IPS DF 6.9 (cell line): ENCODE data around the gene RBP4.

Experiments used
- DNase-seq: peaks from one replicate; pipeline ENCODE4 v3.0.0-alpha.2; 2013; ENCODE audit warnings: low read depth, low spot score
- H3K27ac ChIP-seq: one replicate; pipeline ENCODE4 v1.5.1; 2013; ENCODE audit warnings: low read length, control low read depth
- H3K27me3 ChIP-seq: 2 replicates; pipeline ENCODE4 v1.6.1; 2013; ENCODE audit warnings: mild to moderate bottlenecking, low read length; ENCODE audit not compliant: control insufficient read depth, insufficient read depth
- H3K36me3 ChIP-seq: 2 replicates; pipeline ENCODE4 v1.6.1; 2013; ENCODE audit warnings: low read length; ENCODE audit not compliant: control insufficient read depth, insufficient read depth
- H3K4me1 ChIP-seq: 2 replicates; pipeline ENCODE4 v1.6.1; 2013; ENCODE audit warnings: low read length; ENCODE audit not compliant: control insufficient read depth, insufficient read depth
- H3K4me3 ChIP-seq: 2 replicates; pipeline ENCODE4 v1.5.1; 2013; ENCODE audit warnings: mild to moderate bottlenecking, low read length
- H3K9me3 ChIP-seq: 2 replicates; pipeline ENCODE4 v1.6.1; 2013; ENCODE audit warnings: low read length, inconsistent platforms; ENCODE audit not compliant: control insufficient read depth, insufficient read depth
- WGBS: extraction: QIAGEN DNeasy Blood & Tissue Kit; methylation state at CpG from one replicate; pipeline ENCODE4 v1.1.7; 2013; ENCODE audit warnings: mixed read lengths, missing lambda C conversion rate; ENCODE audit not compliant: insufficient read length, insufficient coverage; 5-methylcytosine and 5-hydroxymethylcytosine counted together

The RBP4 gene

DNA sequence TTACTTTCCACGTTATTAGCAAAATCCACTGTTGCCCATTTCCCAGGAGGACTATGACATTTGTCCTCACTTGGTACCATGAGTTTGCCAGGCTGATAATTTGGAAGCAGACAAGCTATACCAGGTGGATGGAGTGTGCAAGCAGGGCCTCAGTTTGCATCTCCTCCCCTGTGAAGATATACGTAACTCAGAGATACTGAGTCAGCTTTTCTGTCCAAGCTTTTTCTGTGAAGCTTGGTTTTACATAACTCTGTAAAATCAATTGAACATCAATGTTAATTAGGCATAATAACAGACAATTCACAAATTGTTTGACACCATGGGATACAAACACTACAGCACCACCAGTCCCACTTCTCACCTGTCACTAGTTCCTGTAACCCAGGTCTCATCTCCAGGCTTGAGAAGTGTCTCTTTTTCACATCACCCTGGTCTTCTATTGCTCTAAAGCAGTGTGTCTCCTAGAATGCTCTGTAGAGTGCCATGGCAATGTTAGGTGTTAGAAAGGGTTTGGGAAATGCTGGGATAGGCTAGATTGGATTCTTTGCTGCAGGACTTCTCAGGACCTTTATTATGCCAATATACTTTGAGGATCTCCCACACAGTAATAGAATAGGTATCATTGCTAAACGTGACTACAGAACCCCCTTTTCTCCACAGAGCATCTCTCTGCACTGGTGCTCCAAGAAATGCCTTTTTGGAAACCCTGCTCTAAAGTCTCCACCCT, 20.9 kb downstream of the RBP4 start:
- H3K4me1 ChIP-seq = no peaks in the 10 kb centered on the region

DNA sequence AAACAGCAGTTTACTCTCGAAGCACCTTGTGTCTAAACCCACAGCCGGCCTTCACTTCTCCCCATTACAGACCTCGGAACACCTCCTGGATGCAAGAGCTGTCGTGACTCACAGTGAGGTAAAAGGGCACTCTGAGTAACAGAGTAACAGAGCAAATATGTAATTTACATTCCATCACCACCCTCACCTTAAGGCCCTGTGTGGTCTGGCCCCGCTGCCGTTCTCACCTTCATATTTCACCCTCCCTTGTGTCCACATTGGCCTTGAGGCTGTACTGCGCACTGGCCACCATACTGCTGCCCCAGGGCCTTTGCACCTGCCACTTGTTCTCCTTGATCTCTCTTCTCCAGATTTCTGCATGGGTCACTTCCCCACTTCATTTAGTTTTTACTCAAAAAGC, 21.9 kb downstream of the RBP4 start:
- H3K4me1 ChIP-seq = no peaks in the 10 kb centered on the region
- H3K36me3 ChIP-seq = no peaks in the 10 kb centered on the region
- no CpG with 5 or more reads among the region's 7 CpGs for WGBS
- no peaks in the 10 kb centered on the region for H3K9me3 ChIP-seq
- H3K27me3 ChIP-seq = no peaks in the 10 kb centered on the region
- H3K27ac ChIP-seq = no peak overlapping the region
- no peak for DNase-seq
- no peak overlapping the region for H3K4me3 ChIP-seq

More for the DNA sequence above, 20.9 kb downstream of the RBP4 start:
- no peaks in the 10 kb centered on the region for H3K36me3 ChIP-seq
- no peak overlapping the region for H3K27ac ChIP-seq
- 100% methylated on average over 1 of the region's 3 CpGs for WGBS
- H3K27me3 ChIP-seq = no peaks in the 10 kb centered on the region
- no peak overlapping the region for H3K4me3 ChIP-seq
- H3K9me3 ChIP-seq = no peaks in the 10 kb centered on the region
- DNase-seq = no peak

DNA sequence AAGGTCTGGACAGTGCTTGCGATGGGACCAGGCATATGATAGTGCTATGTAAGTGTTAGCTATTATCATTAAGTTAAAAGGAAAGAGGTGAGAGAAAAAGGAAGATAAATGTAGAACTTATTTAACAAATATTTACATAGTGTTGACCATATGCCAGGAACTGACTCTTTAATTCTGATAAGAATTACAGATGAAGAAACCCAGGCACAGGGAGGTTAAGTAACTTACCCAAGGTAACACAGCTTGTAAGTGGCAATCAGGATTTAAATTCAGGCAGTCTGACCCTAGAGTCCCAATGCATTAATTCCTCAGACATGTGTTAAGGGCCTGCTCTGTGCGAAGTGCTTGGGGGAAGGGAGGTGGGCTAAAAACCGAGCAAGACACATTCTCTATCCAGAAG, 23.5 kb downstream of the RBP4 start:
- Histone ChIP-seq H3K27ac (no peak overlapping the region), H3K27me3 (no peaks in the 10 kb centered on the region), H3K4me1 (no peaks in the 10 kb centered on the region), H3K4me3 (no peak overlapping the region), H3K36me3 (no peaks in the 10 kb centered on the region), H3K9me3 (no peaks in the 10 kb centered on the region)
- no CpG with 5 or more reads among the region's 3 CpGs for whole genome bisulfite sequencing
- no peak for DNase-seq

DNA sequence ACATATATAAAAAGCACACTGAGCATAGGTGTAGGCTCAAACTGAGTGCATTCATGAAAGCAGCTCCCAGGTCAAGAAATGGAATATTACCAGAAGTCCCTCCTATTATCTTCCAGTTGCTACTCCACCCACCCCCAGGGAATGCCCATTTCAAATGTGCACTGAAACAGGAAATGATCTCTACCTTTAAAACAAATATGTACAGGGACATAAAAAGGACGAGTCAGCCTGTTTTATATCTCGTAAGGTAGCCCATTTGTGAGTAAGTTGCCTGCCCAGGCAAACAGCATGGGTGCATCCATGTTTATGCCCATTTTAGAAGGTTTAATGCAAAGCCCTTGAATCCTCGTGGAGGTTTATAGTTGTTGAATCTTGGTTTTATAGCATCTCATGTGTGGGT, 24.1 kb downstream of the RBP4 start:
- Histone ChIP-seq H3K9me3 (no peaks in the 10 kb centered on the region), H3K4me1 (no peaks in the 10 kb centered on the region), H3K27me3 (no peaks in the 10 kb centered on the region; the same call in 1 of the 2 replicates), H3K36me3 (no peaks in the 10 kb centered on the region), H3K27ac (no peak overlapping the region), H3K4me3 (no peak overlapping the region)
- no peak for DNase-seq
- no CpG with 5 or more reads among the region's 3 CpGs for WGBS

DNA sequence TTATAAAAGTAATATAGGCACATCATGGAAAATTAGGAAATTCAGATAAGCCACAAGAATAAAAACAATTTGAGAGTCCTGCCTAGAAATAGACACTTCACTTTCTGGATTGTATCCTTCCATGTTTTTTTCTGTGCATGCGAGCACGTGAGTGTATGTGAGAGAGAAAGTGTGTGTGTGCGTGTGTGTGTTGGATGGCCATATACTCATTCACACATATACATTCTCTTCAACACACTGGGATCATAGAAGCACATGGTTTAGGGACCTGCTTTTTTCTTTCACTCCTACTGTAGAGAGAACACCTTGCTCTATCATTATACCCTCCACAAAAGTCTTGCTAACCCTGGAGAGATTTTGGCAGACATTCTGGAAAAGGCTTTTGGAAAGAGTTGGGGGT, 27.1 kb downstream of the RBP4 start:
- WGBS = no CpG with 5 or more reads among the region's 3 CpGs
- no peak for DNase-seq
- no peak overlapping the region for H3K4me3 ChIP-seq
- no peaks in the 10 kb centered on the region for H3K4me1 ChIP-seq
- H3K36me3 ChIP-seq = no peaks in the 10 kb centered on the region
- H3K9me3 ChIP-seq = no peaks in the 10 kb centered on the region
- H3K27me3 ChIP-seq = peaks cover 19% of the 10 kb centered on the region
- no peak overlapping the region for H3K27ac ChIP-seq

DNA sequence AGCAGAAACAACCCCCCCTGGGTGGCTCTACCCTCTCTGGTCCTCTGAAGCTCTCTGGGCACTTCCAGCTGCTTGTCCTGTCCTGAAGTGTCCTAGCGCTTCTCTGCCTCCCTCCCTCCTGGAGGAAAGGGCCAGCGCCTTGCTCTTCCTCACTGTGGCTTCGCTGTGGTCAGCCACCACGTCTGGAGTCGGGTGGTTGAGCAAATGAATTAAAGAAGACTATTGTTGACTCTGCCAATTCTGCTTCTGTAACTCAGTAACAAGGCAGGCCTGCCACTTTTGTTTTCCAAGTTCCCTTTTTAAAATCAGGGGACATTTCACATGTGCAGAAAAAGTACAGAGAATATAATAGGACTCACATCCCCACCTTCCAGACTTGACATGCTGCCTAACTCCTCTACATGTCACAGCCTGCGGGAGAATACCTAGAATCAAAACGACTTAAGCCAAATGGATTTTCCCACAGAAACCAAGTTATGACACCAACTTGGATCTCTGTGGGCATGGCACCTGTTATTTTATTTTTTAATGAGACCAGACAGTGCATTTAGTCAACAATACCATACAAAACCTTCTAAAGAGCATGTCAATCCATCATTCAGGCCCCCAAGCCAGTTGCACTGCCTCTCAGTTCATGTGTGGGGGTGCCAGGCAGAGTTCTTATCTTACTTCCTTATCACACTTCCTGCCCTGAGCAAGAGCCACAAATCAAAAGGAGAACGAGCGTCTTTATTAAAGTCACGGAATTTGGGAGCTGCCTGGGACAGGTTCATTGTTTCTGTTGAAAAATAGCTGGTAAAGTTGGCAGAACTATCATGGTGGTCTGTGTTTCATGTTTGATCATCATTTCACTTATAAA, 27.8 kb downstream of the RBP4 start:
- Histone ChIP-seq H3K27me3 (peaks cover 25% of the 10 kb centered on the region), H3K27ac (no peak overlapping the region), H3K9me3 (no peaks in the 10 kb centered on the region), H3K4me1 (no peaks in the 10 kb centered on the region), H3K4me3 (no peak overlapping the region), H3K36me3 (no peaks in the 10 kb centered on the region)
- no CpG with 5 or more reads among the region's 10 CpGs for WGBS
- DNase-seq = no peak

DNA sequence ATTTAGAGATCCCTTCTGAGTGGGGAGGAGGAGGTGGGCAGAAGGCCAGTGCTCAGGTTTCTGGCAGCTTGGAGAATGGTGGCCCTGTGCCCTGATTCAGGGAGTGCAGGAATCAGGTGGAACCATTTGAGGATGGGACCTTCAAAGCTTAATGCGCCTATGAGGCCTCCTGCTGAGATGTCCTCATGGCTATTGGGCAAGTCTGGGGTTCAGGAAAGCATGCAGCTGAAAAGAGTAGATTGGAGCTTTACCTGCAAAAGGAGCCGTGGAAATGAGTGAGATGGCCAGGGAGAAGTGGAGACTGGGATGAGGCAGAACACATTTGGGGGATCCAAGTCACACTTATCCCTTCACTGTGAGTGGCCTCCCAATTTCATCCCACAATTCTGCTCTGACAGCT, 28.4 kb downstream of the RBP4 start:
- H3K9me3 ChIP-seq = no peaks in the 10 kb centered on the region
- WGBS = no CpG with 5 or more reads among the region's 2 CpGs
- no peak overlapping the region for H3K27ac ChIP-seq
- no peaks in the 10 kb centered on the region for H3K36me3 ChIP-seq
- peaks cover 32% of the 10 kb centered on the region for H3K27me3 ChIP-seq
- no peaks in the 10 kb centered on the region for H3K4me1 ChIP-seq
- no peak for DNase-seq
- H3K4me3 ChIP-seq = no peak overlapping the region

DNA sequence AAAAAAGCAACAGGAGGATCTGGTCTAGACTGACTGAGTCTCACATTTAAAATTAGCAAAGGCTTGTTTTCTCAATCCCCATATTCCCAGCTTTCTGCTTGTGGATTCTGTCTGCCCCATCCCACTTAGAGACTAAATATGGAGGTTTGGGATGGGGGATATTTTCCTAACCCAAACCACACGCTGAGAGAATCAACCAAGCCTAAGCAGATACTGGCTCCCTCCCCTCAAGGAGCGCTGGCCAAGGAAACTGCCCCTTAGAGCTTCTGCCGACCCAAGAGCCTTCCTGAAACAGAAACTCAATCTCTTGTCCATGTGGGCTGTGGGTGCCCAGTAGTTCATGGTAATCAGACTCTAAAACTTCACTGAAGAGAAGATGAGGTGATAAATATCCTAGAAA, 30.7 kb downstream of the RBP4 start:
- Histone ChIP-seq H3K36me3 (no peaks in the 10 kb centered on the region), H3K27me3 (peaks cover 51% of the 10 kb centered on the region), H3K9me3 (no peaks in the 10 kb centered on the region), H3K4me3 (no peak overlapping the region), H3K4me1 (peaks cover 2% of the 10 kb centered on the region), H3K27ac (no peak overlapping the region)
- no peak for DNase-seq
- no CpG with 5 or more reads among the region's 3 CpGs for WGBS

DNA sequence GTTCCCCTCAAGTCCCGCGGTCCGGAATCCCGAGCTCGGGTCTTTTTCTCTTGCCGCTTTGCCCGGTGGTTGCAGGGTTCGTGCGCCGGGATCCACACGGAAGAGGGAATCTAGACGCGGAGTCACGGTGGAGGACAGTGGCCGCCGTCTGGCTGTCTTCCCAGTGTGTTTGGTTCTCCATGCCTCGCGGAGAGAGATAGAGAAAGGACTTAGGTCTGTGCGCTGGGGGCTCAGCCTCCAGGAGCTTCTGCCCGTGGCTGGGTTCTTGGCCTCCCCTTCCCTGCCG, 33.0 kb downstream of the RBP4 start:
- Histone ChIP-seq H3K4me1 (peaks cover 2% of the 10 kb centered on the region), H3K27me3 (peaks cover 52% of the 10 kb centered on the region), H3K27ac (no peak overlapping the region), H3K9me3 (no peaks in the 10 kb centered on the region), H3K4me3 (no peak overlapping the region), H3K36me3 (no peaks in the 10 kb centered on the region)
- DNase-seq = no peak
- WGBS = no CpG with 5 or more reads among the region's 21 CpGs

DNA sequence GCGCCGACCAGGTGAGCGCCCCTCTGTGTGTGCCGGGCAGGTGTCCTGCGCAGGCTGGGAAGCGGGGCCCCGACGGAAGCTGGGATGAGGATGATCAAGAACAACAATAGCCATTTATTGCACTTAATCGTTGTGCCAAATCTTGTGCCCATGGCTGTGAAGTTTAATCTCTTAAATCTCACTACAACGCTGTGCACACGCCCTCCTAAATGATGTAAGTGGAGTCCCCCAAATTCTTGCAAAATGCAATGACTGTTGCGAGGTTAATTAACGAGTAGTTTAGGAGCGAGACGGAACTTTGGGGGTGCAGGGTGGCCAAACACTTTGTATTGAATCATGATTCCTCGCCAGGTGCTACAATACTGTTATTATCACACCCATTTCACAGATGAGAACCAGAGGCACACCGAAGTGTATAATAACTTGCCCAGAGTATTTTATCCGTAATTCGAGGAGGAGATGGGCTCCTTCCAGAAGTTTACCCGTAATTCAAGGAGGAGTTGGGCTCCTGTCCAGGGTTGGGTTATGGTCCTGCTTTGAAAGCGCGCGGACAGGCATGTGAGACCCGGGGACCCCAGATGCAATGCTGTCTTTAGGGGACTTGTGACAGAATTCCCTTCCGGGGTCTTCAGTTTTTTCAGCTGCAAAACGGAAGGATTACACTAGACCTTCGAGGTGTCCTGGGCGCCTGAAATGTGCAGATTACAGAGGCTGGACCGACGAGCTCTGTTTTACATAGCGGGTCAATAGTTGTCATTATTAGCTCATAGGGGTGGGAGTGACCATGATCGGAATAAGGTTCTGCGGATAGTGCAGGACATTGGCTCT, 33.5 kb downstream of the RBP4 start:
- no peaks in the 10 kb centered on the region for H3K9me3 ChIP-seq
- no CpG with 5 or more reads among the region's 33 CpGs for WGBS
- peaks cover 2% of the 10 kb centered on the region for H3K4me1 ChIP-seq
- peaks cover 52% of the 10 kb centered on the region for H3K27me3 ChIP-seq
- no peak overlapping the region for H3K27ac ChIP-seq
- H3K4me3 ChIP-seq = peak overlapping the region; percentile 39; the same call in 1 of the 2 replicates
- no peaks in the 10 kb centered on the region for H3K36me3 ChIP-seq
- DNase-seq = no peak
